Stimulated activated naive B cell treated with anti-CD40 and anti-IgM and Interleukin-4, amounts not matched to agents 10 μg/mL and 1 μg/mL and 100 μg/mL, for 72 hours (primary cell): ENCODE data around the gene EIF4G2.
A peak's percentile ranks its signal among the peaks of the same experiment; 100 is the strongest.
"Not testable (repeated sequence)": the region's sequence is repeated elsewhere in the genome, so short reads cannot be mapped to it uniquely, and the experiment has no call there.

ENCODE experiments used
- ATAC-seq, 2 donors: fragments of 150-1000 bp; cut with Tn5 transposase; replicated peaks; 2 replicates each; pipeline ENCODE4 v1.10.0; 2021; ENCODE audit warnings: moderate library complexity in 1 of 2
- DNase-seq: peaks from one replicate; pipeline ENCODE4 v3.0.0; 2021
- H3K27ac Mint-ChIP-seq: one replicate; pipeline ENCODE4 v1.8.0; 2022; ENCODE audit warnings: mild to moderate bottlenecking, mixed read lengths
- H3K27me3 Mint-ChIP-seq, 2 donors: one replicate each; pipeline ENCODE4 v1.8.0; 2022; ENCODE audit warnings: mixed read lengths in 2 of 2
- H3K36me3 Mint-ChIP-seq, 2 donors: one replicate each; pipeline ENCODE4 v1.8.0; 2022; ENCODE audit warnings: mixed read lengths in 2 of 2, mild to moderate bottlenecking in 1 of 2
- H3K4me1 Mint-ChIP-seq, 2 donors: one replicate each; pipeline ENCODE4 v1.8.0; 2022; ENCODE audit warnings: mixed read lengths in 2 of 2, mild to moderate bottlenecking in 1 of 2
- H3K4me3 Mint-ChIP-seq, 2 donors: one replicate each; pipeline ENCODE4 v1.8.0; 2022; ENCODE audit warnings: mild to moderate bottlenecking in 2 of 2, mixed read lengths in 2 of 2, moderate library complexity in 1 of 2
- H3K9me3 Mint-ChIP-seq, 2 donors: one replicate each; pipeline ENCODE4 v1.8.0; 2022; ENCODE audit warnings: mixed read lengths in 2 of 2, mild to moderate bottlenecking in 1 of 2

The EIF4G2 gene

GRCh38 chr11:10808553-10809372, at the start of gene EIF4G2:
EIF4G2 (minus strand) TSS chr11:10808926.
- peak; percentile 92 to 94 for ATAC-seq
- Mint-ChIP-seq H3K27ac (peak within 1 kb of the TSS; percentile 99), H3K4me1 (peaks cover 21 to 45% of the 10 kb centered on the region in 2 donors), H3K4me3 (peak within 1 kb of the TSS; percentile 95 to 98), H3K27me3 (no peaks in the 10 kb centered on the region), H3K36me3 (peaks cover 30 to 49% of the 10 kb centered on the region in 2 donors), H3K9me3 (no peaks in the 10 kb centered on the region)
- DNase-seq: peak; percentile 99

- H3K36me3 Mint-ChIP-seq: peaks cover 20 to 36% of the 10 kb centered on the region in 2 donors
- H3K4me3 Mint-ChIP-seq: peak within 1 kb of the TSS; percentile 95 to 98
- ATAC-seq (peak; percentile 90 to 93), DNase-seq (peak; percentile 97)
- peaks cover 17 to 43% of the 10 kb centered on the region in 2 donors for H3K4me1 Mint-ChIP-seq
- H3K9me3 Mint-ChIP-seq: no peaks in the 10 kb centered on the region
- H3K27ac Mint-ChIP-seq: peak within 1 kb of the TSS; percentile 98
- no peaks in the 10 kb centered on the region for H3K27me3 Mint-ChIP-seq
Measured at GRCh38 chr11:10857709-10858438, 49.1 kb upstream of the EIF4G2 start, which contains the start of gene ZBED5. ZBED5 (minus strand) TSS chr11:10858053; CDS start chr11:10854945, 3,108 bp downstream.

GRCh38 chr11:10857459-10857708, 48.7 kb upstream of the EIF4G2 start:
- H3K27me3 Mint-ChIP-seq: no peaks in the 10 kb centered on the region
- peaks cover 20 to 41% of the 10 kb centered on the region in 2 donors for H3K36me3 Mint-ChIP-seq
- ATAC-seq: peak; percentile 16 to 22

GRCh38 chr11:10856689-10857458, 48.1 kb upstream of the EIF4G2 start:
- H3K4me1 Mint-ChIP-seq: peaks cover 23 to 41% of the 10 kb centered on the region in 2 donors
- DNase-seq: no peak
- no peak for ATAC-seq
- H3K9me3 Mint-ChIP-seq: no peaks in the 10 kb centered on the region
- peak overlapping the region; percentile 95 to 98 for H3K4me3 Mint-ChIP-seq
- peaks cover 25 to 46% of the 10 kb centered on the region in 2 donors for H3K36me3 Mint-ChIP-seq
- no peaks in the 10 kb centered on the region for H3K27me3 Mint-ChIP-seq
- H3K27ac Mint-ChIP-seq: peak overlapping the region; percentile 98

More at GRCh38 chr11:10857459-10857708, 48.7 kb upstream of the EIF4G2 start:
- no peaks in the 10 kb centered on the region for H3K9me3 Mint-ChIP-seq
- H3K27ac Mint-ChIP-seq: peak overlapping the region; percentile 98
- peaks cover 17 to 40% of the 10 kb centered on the region in 2 donors for H3K4me1 Mint-ChIP-seq
- peak overlapping the region; percentile 95 to 98 for H3K4me3 Mint-ChIP-seq
- DNase-seq: peak; percentile 14

GRCh38 chr11:10855295-10855694, 46.6 kb upstream of the EIF4G2 start:
- Mint-ChIP-seq H3K27me3 (no peaks in the 10 kb centered on the region), H3K4me1 (peaks cover 22 to 37% of the 10 kb centered on the region in 2 donors), H3K27ac (no peak overlapping the region), H3K36me3 (peaks cover 26 to 49% of the 10 kb centered on the region in 2 donors), H3K4me3 (no peak overlapping the region), H3K9me3 (no peaks in the 10 kb centered on the region)
- DNase-seq: no peak
- no peak for ATAC-seq

GRCh38 chr11:10847960-10848860, 39.5 kb upstream of the EIF4G2 start:
- Mint-ChIP-seq H3K9me3 (peaks cover 2 to 3% of the 10 kb centered on the region in 2 donors), H3K27ac (peak overlapping the region; percentile 37), H3K36me3 (peaks cover 14 to 39% of the 10 kb centered on the region in 2 donors), H3K4me1 (peaks cover 7 to 15% of the 10 kb centered on the region in 2 donors), H3K4me3 (no peak overlapping the region), H3K27me3 (no peaks in the 10 kb centered on the region)
- DNase-seq (no peak), ATAC-seq (no peak)

GRCh38 chr11:10846660-10847059, 37.9 kb upstream of the EIF4G2 start:
- Mint-ChIP-seq H3K4me1 (peaks cover 0 to 7% of the 10 kb centered on the region in 2 donors), H3K4me3 (no peak overlapping the region), H3K9me3 (peaks cover 2 to 3% of the 10 kb centered on the region in 2 donors), H3K36me3 (peaks cover 8 to 24% of the 10 kb centered on the region in 2 donors), H3K27ac (no peak overlapping the region), H3K27me3 (no peaks in the 10 kb centered on the region)
- DNase-seq (no peak), ATAC-seq (no peak)

- H3K36me3 Mint-ChIP-seq: peaks cover 8 to 19% of the 10 kb centered on the region in 2 donors
- no peak for ATAC-seq
- peaks cover 5 to 15% of the 10 kb centered on the region in 2 donors for H3K4me1 Mint-ChIP-seq
- no peak for DNase-seq
- H3K9me3 Mint-ChIP-seq: peaks cover 2 to 3% of the 10 kb centered on the region in 2 donors
- H3K27ac Mint-ChIP-seq: no peak overlapping the region
- H3K27me3 Mint-ChIP-seq: no peaks in the 10 kb centered on the region
- H3K4me3 Mint-ChIP-seq: no peak overlapping the region
Measured at GRCh38 chr11:10845589-10845988, 36.9 kb upstream of the EIF4G2 start.

GRCh38 chr11:10844796-10845195, 36.1 kb upstream of the EIF4G2 start:
- no peak for ATAC-seq
- DNase-seq: no peak
- H3K4me1 Mint-ChIP-seq: peaks cover 5 to 15% of the 10 kb centered on the region in 2 donors
- H3K27me3 Mint-ChIP-seq: no peaks in the 10 kb centered on the region
- H3K36me3 Mint-ChIP-seq: peaks cover 5 to 16% of the 10 kb centered on the region in 2 donors
- H3K27ac Mint-ChIP-seq: no peak overlapping the region
- H3K9me3 Mint-ChIP-seq: peaks cover 2 to 3% of the 10 kb centered on the region in 2 donors
- no peak overlapping the region for H3K4me3 Mint-ChIP-seq

GRCh38 chr11:10844356-10844755, 35.6 kb upstream of the EIF4G2 start:
- Mint-ChIP-seq H3K9me3 (peaks cover 2 to 3% of the 10 kb centered on the region in 2 donors), H3K27ac (no peak overlapping the region), H3K27me3 (no peaks in the 10 kb centered on the region), H3K4me1 (peaks cover 5 to 15% of the 10 kb centered on the region in 2 donors), H3K4me3 (no peak overlapping the region), H3K36me3 (peaks cover 2 to 12% of the 10 kb centered on the region in 2 donors)
- ATAC-seq (no peak), DNase-seq (no peak)

- Mint-ChIP-seq H3K27ac (no peak overlapping the region), H3K36me3 (no peaks in the 10 kb centered on the region), H3K27me3 (no peaks in the 10 kb centered on the region), H3K4me3 (no peak overlapping the region), H3K9me3 (no peaks in the 10 kb centered on the region), H3K4me1 (peaks cover 8 to 10% of the 10 kb centered on the region in 2 donors)
- ATAC-seq: no peak
- DNase-seq: no peak
Measured at GRCh38 chr11:10838881-10839280, 30.2 kb upstream of the EIF4G2 start.

- Mint-ChIP-seq H3K4me1 (peaks cover 8 to 10% of the 10 kb centered on the region in 2 donors), H3K27ac (no peak overlapping the region), H3K9me3 (no peaks in the 10 kb centered on the region), H3K27me3 (no peaks in the 10 kb centered on the region), H3K36me3 (no peaks in the 10 kb centered on the region), H3K4me3 (no peak overlapping the region)
- no peak for ATAC-seq
- no peak for DNase-seq
Measured at GRCh38 chr11:10838083-10838482, 29.4 kb upstream of the EIF4G2 start.

GRCh38 chr11:10836884-10837283, 28.2 kb upstream of the EIF4G2 start:
- H3K4me3 Mint-ChIP-seq, DNase-seq: not testable (repeated sequence)

More at GRCh38 chr11:10836884-10837283, 28.2 kb upstream of the EIF4G2 start:
- not testable (repeated sequence) for H3K9me3 Mint-ChIP-seq, H3K27me3 Mint-ChIP-seq, H3K27ac Mint-ChIP-seq, H3K36me3 Mint-ChIP-seq, ATAC-seq
- H3K4me1 Mint-ChIP-seq: peaks cover 8 to 10% of the 10 kb centered on the region in 2 donors
